ENCODE measurements around the gene HSPB1.
"Not testable (repeated sequence)": the region's sequence is repeated elsewhere in the genome, so short reads cannot be mapped to it uniquely, and the experiment has no call there.

The HSPB1 gene

GRCh38 chr7:76311838-76312237, 9.4 kb downstream of the HSPB1 start:
- H3K27me3 ChIP-seq (ENCODE audit: insufficient read depth, low read length); H3K4me2 ChIP-seq (ENCODE audit: low read length); H3K79me1 ChIP-seq (ENCODE audit: low read length); H3K79me2 ChIP-seq (ENCODE audit: control insufficient read depth, insufficient read depth, low read length, poor library complexity); H2AK5ac ChIP-seq (ENCODE audit: low read length); DNase-seq; H2AFZ ChIP-seq (ENCODE audit: insufficient read depth, low read length, poor library complexity); H3K4ac ChIP-seq (ENCODE audit: low read depth, low read length); H3K9me3 ChIP-seq (ENCODE audit: insufficient read depth, low read depth, low read length); H4K91ac ChIP-seq (ENCODE audit: low read depth, low read length); H3K9ac ChIP-seq (ENCODE audit: low read length); H4K8ac ChIP-seq (ENCODE audit: low read depth, low read length); H3K18ac ChIP-seq (ENCODE audit: low read length); H4K12ac ChIP-seq (ENCODE audit: low read depth, low read length); H3K23ac ChIP-seq (ENCODE audit: low read length); H2BK120ac ChIP-seq (ENCODE audit: insufficient read depth, low read length, poor library complexity); H2BK5ac ChIP-seq (ENCODE audit: low read depth, low read length, poor library complexity); H2BK12ac ChIP-seq (ENCODE audit: low read length); H3K36me3 ChIP-seq (ENCODE audit: control insufficient read depth in 1 of 2, insufficient read depth in 2 of 2, low read length in 2 of 2); H3K14ac ChIP-seq (ENCODE audit: low read length); H3K4me3 ChIP-seq (ENCODE audit: low read depth, low read length); H3K27ac ChIP-seq (ENCODE audit: low read depth, low read length): not testable (repeated sequence)
- WGBS (ENCODE audit: extremely low coverage, insufficient coverage, insufficient read length), result no CpG with 5 or more reads among the region's 6 CpGs
- peaks cover 7 to 11% of the 10 kb centered on the region in 2 experiments for H3K4me1 ChIP-seq (ENCODE audit: control insufficient read depth in 1 of 2, insufficient read depth in 2 of 2, low read length in 2 of 2)

- peak; percentile 94 to 97 for DNase-seq
- peaks cover 5% of the 10 kb centered on the region for H3K79me2 ChIP-seq (ENCODE audit: control insufficient read depth, insufficient read depth, low read length, poor library complexity)
- peak overlapping the region; percentile 60 for H3K4me2 ChIP-seq (ENCODE audit: low read length)
- H2BK12ac ChIP-seq (ENCODE audit: low read length), result peak overlapping the region; percentile 30
- H4K91ac ChIP-seq (ENCODE audit: low read depth, low read length), result peak overlapping the region; percentile 70
- no peak overlapping the region for H4K12ac ChIP-seq (ENCODE audit: low read depth, low read length)
- H3K23ac ChIP-seq (ENCODE audit: low read length), result no peak overlapping the region
- peak overlapping the region; percentile 43 for H2BK5ac ChIP-seq (ENCODE audit: low read depth, low read length, poor library complexity)
- H3K4me1 ChIP-seq (ENCODE audit: control insufficient read depth in 1 of 2, insufficient read depth in 2 of 2, low read length in 2 of 2), result peaks cover 8 to 11% of the 10 kb centered on the region in 2 experiments
- no peak overlapping the region for H3K27ac ChIP-seq (ENCODE audit: low read depth, low read length)
- peak overlapping the region; percentile 68 for H2AFZ ChIP-seq (ENCODE audit: insufficient read depth, low read length, poor library complexity)
- peaks cover 4% of the 10 kb centered on the region for H3K9me3 ChIP-seq (ENCODE audit: insufficient read depth, low read depth, low read length)
- H3K79me1 ChIP-seq (ENCODE audit: low read length), result peaks cover 12% of the 10 kb centered on the region
- no peaks in the 10 kb centered on the region for H3K36me3 ChIP-seq (ENCODE audit: control insufficient read depth in 1 of 2, insufficient read depth in 2 of 2, low read length in 2 of 2)
- no peak overlapping the region for H3K14ac ChIP-seq (ENCODE audit: low read length)
- peak overlapping the region; percentile 78 for H4K8ac ChIP-seq (ENCODE audit: low read depth, low read length)
- no peak overlapping the region for H3K18ac ChIP-seq (ENCODE audit: low read length)
- peak overlapping the region; percentile 50 for H2BK120ac ChIP-seq (ENCODE audit: insufficient read depth, low read length, poor library complexity)
- no peak overlapping the region for H3K4ac ChIP-seq (ENCODE audit: low read depth, low read length)
- H2AK5ac ChIP-seq (ENCODE audit: low read length), result no peak overlapping the region
- no peak overlapping the region for H3K4me3 ChIP-seq (ENCODE audit: low read depth, low read length)
- no peaks in the 10 kb centered on the region for H3K27me3 ChIP-seq (ENCODE audit: insufficient read depth, low read length)
- H3K9ac ChIP-seq (ENCODE audit: low read length), result peak overlapping the region; percentile 35
- no CpG with 5 or more reads among the region's 15 CpGs for WGBS (ENCODE audit: extremely low coverage, insufficient coverage, insufficient read length)
Observed at GRCh38 chr7:76314042-76314721, 11.7 kb downstream of the HSPB1 start.

- H2BK12ac ChIP-seq (ENCODE audit: low read length); H2AK5ac ChIP-seq (ENCODE audit: low read length); H3K27ac ChIP-seq (ENCODE audit: low read depth, low read length); H4K8ac ChIP-seq (ENCODE audit: low read depth, low read length); H2AFZ ChIP-seq (ENCODE audit: insufficient read depth, low read length, poor library complexity); H3K18ac ChIP-seq (ENCODE audit: low read length); H3K4ac ChIP-seq (ENCODE audit: low read depth, low read length); H3K79me2 ChIP-seq (ENCODE audit: control insufficient read depth, insufficient read depth, low read length, poor library complexity); H2BK5ac ChIP-seq (ENCODE audit: low read depth, low read length, poor library complexity); DNase-seq; H3K14ac ChIP-seq (ENCODE audit: low read length); H3K4me2 ChIP-seq (ENCODE audit: low read length); H3K23ac ChIP-seq (ENCODE audit: low read length); H3K9me3 ChIP-seq (ENCODE audit: insufficient read depth, low read depth, low read length); H4K91ac ChIP-seq (ENCODE audit: low read depth, low read length); H4K12ac ChIP-seq (ENCODE audit: low read depth, low read length); H2BK120ac ChIP-seq (ENCODE audit: insufficient read depth, low read length, poor library complexity); H3K27me3 ChIP-seq (ENCODE audit: insufficient read depth, low read length); H3K36me3 ChIP-seq (ENCODE audit: control insufficient read depth in 1 of 2, insufficient read depth in 2 of 2, low read length in 2 of 2); H3K9ac ChIP-seq (ENCODE audit: low read length); H3K4me3 ChIP-seq (ENCODE audit: low read depth, low read length): not testable (repeated sequence)
- H3K4me1 ChIP-seq (ENCODE audit: control insufficient read depth in 1 of 2, insufficient read depth in 2 of 2, low read length in 2 of 2), result peaks cover 8 to 11% of the 10 kb centered on the region in 2 experiments
- no CpG with 5 or more reads among the region's 6 CpGs for WGBS (ENCODE audit: extremely low coverage, insufficient coverage, insufficient read length)
- H3K79me1 ChIP-seq (ENCODE audit: low read length), result peaks cover 12% of the 10 kb centered on the region
Observed at GRCh38 chr7:76314740-76315139, 12.3 kb downstream of the HSPB1 start.

GRCh38 chr7:76315364-76315763, 12.9 kb downstream of the HSPB1 start:
- DNase-seq, result no peak
- no peaks in the 10 kb centered on the region for H3K27me3 ChIP-seq (ENCODE audit: insufficient read depth, low read length)
- no peak overlapping the region for H3K4me3 ChIP-seq (ENCODE audit: low read depth, low read length)
- H2AFZ ChIP-seq (ENCODE audit: insufficient read depth, low read length, poor library complexity), result no peak overlapping the region
- H3K4me2 ChIP-seq (ENCODE audit: low read length), result no peak overlapping the region
- no peak overlapping the region for H3K18ac ChIP-seq (ENCODE audit: low read length)
- peaks cover 8 to 11% of the 10 kb centered on the region in 2 experiments for H3K4me1 ChIP-seq (ENCODE audit: control insufficient read depth in 1 of 2, insufficient read depth in 2 of 2, low read length in 2 of 2)
- H3K79me2 ChIP-seq (ENCODE audit: control insufficient read depth, insufficient read depth, low read length, poor library complexity), result peaks cover 5% of the 10 kb centered on the region
- H4K12ac ChIP-seq (ENCODE audit: low read depth, low read length), result no peak overlapping the region
- peak overlapping the region; percentile 65 for H2AK5ac ChIP-seq (ENCODE audit: low read length)
- H3K4ac ChIP-seq (ENCODE audit: low read depth, low read length), result no peak overlapping the region
- peaks cover 12% of the 10 kb centered on the region for H3K79me1 ChIP-seq (ENCODE audit: low read length)
- no peak overlapping the region for H3K27ac ChIP-seq (ENCODE audit: low read depth, low read length)
- WGBS (ENCODE audit: extremely low coverage, insufficient coverage, insufficient read length), result no CpG with 5 or more reads among the region's 5 CpGs
- H3K14ac ChIP-seq (ENCODE audit: low read length), result no peak overlapping the region
- H3K9ac ChIP-seq (ENCODE audit: low read length), result no peak overlapping the region
- no peaks in the 10 kb centered on the region for H3K36me3 ChIP-seq (ENCODE audit: control insufficient read depth in 1 of 2, insufficient read depth in 2 of 2, low read length in 2 of 2)
- H3K9me3 ChIP-seq (ENCODE audit: insufficient read depth, low read depth, low read length), result peaks cover 3% of the 10 kb centered on the region
- no peak overlapping the region for H4K8ac ChIP-seq (ENCODE audit: low read depth, low read length)
- no peak overlapping the region for H3K23ac ChIP-seq (ENCODE audit: low read length)
- no peak overlapping the region for H4K91ac ChIP-seq (ENCODE audit: low read depth, low read length)
- no peak overlapping the region for H2BK12ac ChIP-seq (ENCODE audit: low read length)
- H2BK120ac ChIP-seq (ENCODE audit: insufficient read depth, low read length, poor library complexity), result no peak overlapping the region
- H2BK5ac ChIP-seq (ENCODE audit: low read depth, low read length, poor library complexity), result no peak overlapping the region

Data from trophoblast cell (in vitro differentiated cells and primary cell).